ENCODE data around the gene KREMEN1. TPM values are rescaled to one million over a fixed set of nuclear protein-coding genes. Genes with fewer than 3 reads are reported as not detected.
"Not testable (repeated sequence)": the region's sequence is repeated elsewhere in the genome, so short reads cannot be mapped to it uniquely, and the experiment has no call there.

The KREMEN1 gene
- total and polyA plus RNA-seq, 5 donors: 37.2 to 73.0 (median 67.2) TPM

- no peaks in the 10 kb centered on the region for H3K27me3 ChIP-seq (ENCODE audit: control insufficient read depth, insufficient read depth)
- ATAC-seq (peak in 1 of 2 donors; percentile 58), DNase-seq (no peak)
- H3K9me3 ChIP-seq (ENCODE audit: control insufficient read depth, low read length): no peaks in the 10 kb centered on the region
- H3K4me1 ChIP-seq (ENCODE audit: control insufficient read depth, insufficient read depth, low read length): peaks cover 4% of the 10 kb centered on the region
- H3K4me3 ChIP-seq (ENCODE audit: low read length): no peak overlapping the region
- H3K27ac ChIP-seq (ENCODE audit: low read length): peak overlapping the region; percentile 42
- WGBS: 49% methylated on average over 4 of the region's 4 CpGs
- intact Hi-C loops (cut with DNase I): no loop called here
Observed at GRCh38 chr22:29109822-29110221, 37.0 kb downstream of the KREMEN1 start.

- ATAC-seq (no peak), DNase-seq (no peak)
- Histone ChIP-seq H3K27ac (ENCODE audit: low read length) (no peak overlapping the region), H3K9me3 (ENCODE audit: control insufficient read depth, low read length) (no peaks in the 10 kb centered on the region), H3K4me3 (ENCODE audit: low read length) (no peak overlapping the region), H3K4me1 (ENCODE audit: control insufficient read depth, insufficient read depth, low read length) (peaks cover 4% of the 10 kb centered on the region), H3K27me3 (ENCODE audit: control insufficient read depth, insufficient read depth) (no peaks in the 10 kb centered on the region)
- intact Hi-C loops (cut with DNase I): no loop called here
- 97% methylated on average over 3 of the region's 3 CpGs for WGBS
Observed at GRCh38 chr22:29110946-29111345, 38.1 kb downstream of the KREMEN1 start.

DNA sequence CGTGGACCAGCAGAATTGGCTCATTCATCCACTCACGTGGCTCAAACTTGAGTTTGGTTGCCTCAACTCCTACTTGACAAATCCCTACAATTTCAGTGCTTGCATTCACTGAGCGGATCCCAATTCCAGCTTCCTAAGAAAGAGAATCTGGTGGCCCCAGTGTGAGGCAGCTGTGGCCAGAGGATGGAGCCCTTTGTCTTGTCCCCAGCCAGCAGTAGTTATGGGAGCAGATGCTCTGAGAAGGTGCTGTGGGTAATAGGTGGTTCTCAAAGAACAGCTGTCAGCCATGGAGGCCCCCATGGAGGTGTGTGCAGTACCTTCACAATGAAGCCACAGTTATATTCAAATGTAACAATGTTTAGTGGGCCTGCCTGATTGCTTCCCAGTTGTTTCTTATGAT, 39.3 kb downstream of the KREMEN1 start:
- WGBS: 77% methylated on average over 3 of the region's 3 CpGs
- peaks cover 2% of the 10 kb centered on the region for H3K4me1 ChIP-seq (ENCODE audit: control insufficient read depth, insufficient read depth, low read length)
- intact Hi-C loops (cut with DNase I): no loop called here
- ATAC-seq (no peak), DNase-seq (no peak)
- no peaks in the 10 kb centered on the region for H3K9me3 ChIP-seq (ENCODE audit: control insufficient read depth, low read length)
- H3K27ac ChIP-seq (ENCODE audit: low read length): no peak overlapping the region
- H3K4me3 ChIP-seq (ENCODE audit: low read length): no peak overlapping the region
- no peaks in the 10 kb centered on the region for H3K27me3 ChIP-seq (ENCODE audit: control insufficient read depth, insufficient read depth)

DNA sequence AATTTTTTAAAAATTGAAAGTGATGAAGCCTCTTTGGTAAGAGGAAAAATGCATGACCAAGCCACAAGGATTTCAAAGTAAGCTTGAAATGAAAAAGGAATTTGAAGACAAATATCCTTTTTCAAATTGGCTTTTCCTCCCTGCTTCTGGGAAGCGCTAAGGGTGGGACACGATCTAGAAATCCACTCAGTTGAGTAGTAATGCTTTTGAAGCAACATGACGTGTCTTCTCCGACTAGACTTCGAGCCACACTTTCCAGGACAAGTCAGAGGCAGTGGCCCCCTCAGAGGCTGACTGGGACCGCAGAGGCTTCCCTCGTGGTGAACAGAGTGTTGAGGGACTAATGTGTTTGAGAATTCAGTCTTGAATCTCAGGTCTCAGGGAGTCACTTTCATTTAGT, 39.8 kb downstream of the KREMEN1 start:
- DNase-seq: no peak
- Histone ChIP-seq H3K27me3 (ENCODE audit: control insufficient read depth, insufficient read depth) (no peaks in the 10 kb centered on the region), H3K9me3 (ENCODE audit: control insufficient read depth, low read length) (no peaks in the 10 kb centered on the region), H3K4me1 (ENCODE audit: control insufficient read depth, insufficient read depth, low read length) (peaks cover 2% of the 10 kb centered on the region), H3K4me3 (ENCODE audit: low read length) (no peak overlapping the region), H3K27ac (ENCODE audit: low read length) (no peak overlapping the region)
- 80% methylated on average over 7 of the region's 7 CpGs for WGBS
- no peak for ATAC-seq
- intact Hi-C loops (cut with DNase I): no loop called here

DNA sequence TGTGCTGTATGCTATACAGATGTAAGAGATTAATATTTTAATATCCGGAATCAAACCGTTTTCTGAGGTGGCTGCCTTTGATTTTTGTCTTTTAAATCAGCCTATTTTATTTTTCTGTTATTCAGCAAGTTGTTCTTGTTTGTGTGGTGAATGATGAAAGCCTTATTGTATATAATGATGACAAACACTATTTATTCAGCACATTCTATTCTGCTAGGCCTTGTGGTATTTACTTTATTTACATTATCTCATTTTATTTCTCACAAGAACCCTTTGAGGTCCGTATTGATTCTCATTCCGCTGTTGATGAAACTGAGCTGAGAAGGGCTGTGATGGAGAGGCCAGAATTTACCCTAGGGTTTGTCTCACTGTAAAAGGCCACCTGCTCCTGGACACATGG, 40.5 kb downstream of the KREMEN1 start:
- intact Hi-C loops (cut with DNase I): no loop called here
- Histone ChIP-seq H3K27me3 (ENCODE audit: control insufficient read depth, insufficient read depth) (no peaks in the 10 kb centered on the region), H3K4me1 (ENCODE audit: control insufficient read depth, insufficient read depth, low read length) (peaks cover 3% of the 10 kb centered on the region), H3K4me3 (ENCODE audit: low read length) (no peak overlapping the region), H3K9me3 (ENCODE audit: control insufficient read depth, low read length) (no peaks in the 10 kb centered on the region), H3K27ac (ENCODE audit: low read length) (no peak overlapping the region)
- ATAC-seq (no peak), DNase-seq (no peak)
- WGBS: 94% methylated on average over 4 of the region's 4 CpGs

- intact Hi-C loops (cut with DNase I): no loop called here
- H3K27ac ChIP-seq (ENCODE audit: low read length): no peak overlapping the region
- no peak overlapping the region for H3K4me3 ChIP-seq (ENCODE audit: low read length)
- DNase-seq: no peak
- no peak for ATAC-seq
- no peaks in the 10 kb centered on the region for H3K27me3 ChIP-seq (ENCODE audit: control insufficient read depth, insufficient read depth)
- H3K4me1 ChIP-seq (ENCODE audit: control insufficient read depth, insufficient read depth, low read length): peaks cover 4% of the 10 kb centered on the region
- 84% methylated on average over 4 of the region's 4 CpGs for WGBS
- H3K9me3 ChIP-seq (ENCODE audit: control insufficient read depth, low read length): no peaks in the 10 kb centered on the region
Observed at GRCh38 chr22:29114392-29114791, 41.6 kb downstream of the KREMEN1 start.

DNA sequence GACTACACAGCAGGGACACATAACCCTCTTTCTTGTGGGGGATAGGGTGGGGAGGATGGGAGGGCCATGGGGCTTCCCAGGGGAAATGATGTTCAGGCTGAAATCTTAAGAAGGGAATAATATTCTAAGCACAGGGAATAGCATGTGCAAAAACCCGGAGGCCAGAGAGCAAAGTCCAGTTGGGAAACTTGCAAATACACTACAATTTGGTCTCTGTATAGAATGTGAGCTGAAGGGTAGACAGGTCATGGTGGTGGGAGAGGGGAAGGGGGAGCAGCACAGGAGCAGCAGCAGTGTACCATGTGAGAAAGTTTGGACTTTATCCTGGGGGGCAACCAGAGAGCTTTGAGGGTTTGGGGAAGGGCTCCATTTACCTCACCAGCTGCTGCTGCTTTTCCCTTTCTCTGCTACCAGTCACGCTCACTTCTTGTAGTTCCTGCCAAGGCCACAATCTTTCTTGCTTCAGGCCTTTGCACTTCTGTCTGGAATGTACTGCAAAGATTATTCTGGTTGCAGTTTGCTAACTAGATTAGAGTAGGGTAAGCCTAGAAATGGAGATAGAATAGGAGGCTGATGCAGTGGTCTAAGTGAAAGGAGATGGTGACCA, 43.0 kb downstream of the KREMEN1 start:
- no peak for DNase-seq
- WGBS: 66% methylated on average over 2 of the region's 2 CpGs
- Histone ChIP-seq H3K4me1 (ENCODE audit: control insufficient read depth, insufficient read depth, low read length) (peaks cover 2% of the 10 kb centered on the region), H3K9me3 (ENCODE audit: control insufficient read depth, low read length) (no peaks in the 10 kb centered on the region), H3K4me3 (ENCODE audit: low read length) (no peak overlapping the region), H3K27ac (ENCODE audit: low read length) (peak overlapping the region; percentile 16), H3K27me3 (ENCODE audit: control insufficient read depth, insufficient read depth) (no peaks in the 10 kb centered on the region)
- intact Hi-C loops (cut with DNase I): no loop called here
- ATAC-seq: peak in 1 of 2 donors; percentile 62

DNA sequence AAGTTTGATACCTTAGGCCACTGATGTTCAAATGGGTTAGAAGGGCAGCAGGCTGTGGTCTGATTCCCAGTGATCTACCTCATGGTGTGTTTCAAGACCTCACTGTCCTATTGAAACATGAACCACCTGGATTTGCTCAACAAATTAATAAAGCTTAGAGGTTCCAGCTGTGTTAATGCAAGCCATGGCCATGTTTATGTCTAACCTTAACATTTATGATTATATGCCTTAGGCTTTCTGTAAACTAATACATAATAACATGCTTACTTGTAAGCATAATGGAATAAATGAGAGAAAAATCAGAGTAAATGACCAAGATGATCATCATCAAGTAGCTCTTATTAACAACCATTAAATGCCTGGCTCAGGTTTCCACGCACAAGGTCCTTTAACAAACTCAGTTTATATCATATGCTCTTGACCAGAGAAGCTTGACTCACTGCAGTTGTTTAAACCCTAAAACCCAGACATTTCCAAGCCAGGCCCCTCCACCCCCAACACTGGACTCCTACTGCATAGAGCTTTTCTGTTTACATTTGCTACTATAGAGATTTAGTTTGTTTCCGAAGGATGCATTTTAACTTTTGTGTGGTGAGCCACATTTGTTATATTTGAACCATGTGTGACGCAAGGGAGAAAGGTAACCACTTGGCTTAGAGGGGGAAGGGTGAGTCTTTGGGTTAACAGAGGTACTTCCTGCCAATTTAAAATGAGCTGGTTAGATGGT, 43.7 kb downstream of the KREMEN1 start:
- H3K27me3 ChIP-seq (ENCODE audit: control insufficient read depth, insufficient read depth): no peaks in the 10 kb centered on the region
- no peak overlapping the region for H3K4me3 ChIP-seq (ENCODE audit: low read length)
- no peaks in the 10 kb centered on the region for H3K9me3 ChIP-seq (ENCODE audit: control insufficient read depth, low read length)
- ATAC-seq (no peak), DNase-seq (no peak)
- 96% methylated on average over 3 of the region's 3 CpGs for WGBS
- intact Hi-C loops (cut with DNase I): no loop called here
- peak overlapping the region; percentile 16 for H3K27ac ChIP-seq (ENCODE audit: low read length)
- H3K4me1 ChIP-seq (ENCODE audit: control insufficient read depth, insufficient read depth, low read length): peaks cover 2% of the 10 kb centered on the region

DNA sequence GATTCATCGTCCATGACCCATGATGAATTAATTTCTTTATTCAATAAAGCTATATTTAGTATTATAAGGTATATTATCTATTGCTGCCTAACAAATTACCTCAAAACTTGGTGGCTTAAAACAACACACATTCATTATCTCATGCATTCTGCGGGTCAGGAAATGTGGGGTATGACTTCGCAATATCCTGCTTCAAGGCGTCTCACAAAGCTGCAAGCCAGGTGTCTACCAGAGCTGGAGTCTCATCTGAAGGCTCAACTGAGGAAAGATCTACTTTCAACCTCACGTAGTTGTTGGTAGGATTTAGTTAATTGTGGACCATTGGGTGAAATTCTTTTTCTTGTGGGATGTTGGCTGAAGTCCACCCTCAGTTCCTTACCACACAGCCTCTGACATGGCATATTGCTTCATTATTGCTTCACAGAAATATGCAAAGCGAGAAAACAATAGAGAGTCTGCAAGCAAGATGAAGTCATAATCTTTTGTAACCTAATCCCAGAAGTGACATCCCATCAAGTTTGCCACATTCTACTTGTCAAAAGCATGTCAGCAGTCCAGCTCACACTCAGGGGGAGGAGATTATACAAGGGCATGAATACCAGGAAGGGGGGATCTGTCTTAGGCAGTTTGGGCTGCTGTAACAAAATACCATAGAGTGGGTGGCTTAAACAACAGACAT, 45.1 kb downstream of the KREMEN1 start:
- Histone ChIP-seq H3K4me3 (ENCODE audit: low read length) (no peak overlapping the region), H3K27me3 (ENCODE audit: control insufficient read depth, insufficient read depth) (no peaks in the 10 kb centered on the region), H3K4me1 (ENCODE audit: control insufficient read depth, insufficient read depth, low read length) (peaks cover 2% of the 10 kb centered on the region), H3K27ac (ENCODE audit: low read length) (no peak overlapping the region), H3K9me3 (ENCODE audit: control insufficient read depth, low read length) (no peaks in the 10 kb centered on the region)
- intact Hi-C loops (cut with DNase I): no loop called here
- 89% methylated on average over 6 of the region's 6 CpGs for WGBS
- ATAC-seq (peak in 1 of 2 donors; percentile 25), DNase-seq (no peak)

GRCh38 chr22:29120098-29120912, 47.5 kb downstream of the KREMEN1 start:
- 88% methylated on average over 6 of the region's 7 CpGs for WGBS
- H3K27me3 ChIP-seq (ENCODE audit: control insufficient read depth, insufficient read depth); H3K4me3 ChIP-seq (ENCODE audit: low read length); H3K27ac ChIP-seq (ENCODE audit: low read length); H3K9me3 ChIP-seq (ENCODE audit: control insufficient read depth, low read length); DNase-seq; H3K4me1 ChIP-seq (ENCODE audit: control insufficient read depth, insufficient read depth, low read length); ATAC-seq; intact Hi-C loops (cut with DNase I): not testable (repeated sequence)

DNA sequence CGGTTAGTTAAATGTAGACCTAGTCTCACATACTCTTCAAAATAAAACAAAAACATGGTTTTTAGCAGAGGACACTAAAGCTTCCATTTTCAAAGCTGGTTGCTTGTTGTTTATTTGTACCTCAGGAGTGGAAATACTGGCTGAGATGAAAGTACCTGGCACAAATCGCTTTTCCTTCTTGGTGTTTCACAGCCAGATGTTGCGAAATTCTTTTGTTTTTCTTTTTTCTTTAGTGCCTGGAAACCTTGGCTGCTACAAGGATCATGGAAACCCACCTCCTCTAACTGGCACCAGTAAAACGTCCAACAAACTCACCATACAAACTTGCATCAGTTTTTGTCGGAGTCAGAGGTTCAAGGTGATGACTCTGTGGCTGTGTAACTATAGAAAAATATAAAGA, 48.3 kb downstream of the KREMEN1 start:
- DNase-seq (no peak), ATAC-seq (no peak)
- H3K9me3 ChIP-seq (ENCODE audit: control insufficient read depth, low read length): no peaks in the 10 kb centered on the region
- WGBS: 80% methylated on average over 5 of the region's 5 CpGs
- H3K4me1 ChIP-seq (ENCODE audit: control insufficient read depth, insufficient read depth, low read length): peaks cover 2% of the 10 kb centered on the region
- intact Hi-C loops (cut with DNase I): no loop called here
- H3K27ac ChIP-seq (ENCODE audit: low read length): no peak overlapping the region
- no peak overlapping the region for H3K4me3 ChIP-seq (ENCODE audit: low read length)
- no peaks in the 10 kb centered on the region for H3K27me3 ChIP-seq (ENCODE audit: control insufficient read depth, insufficient read depth)
